ENCODE measurements around the gene ZNRF3.

The ZNRF3 gene

DNA sequence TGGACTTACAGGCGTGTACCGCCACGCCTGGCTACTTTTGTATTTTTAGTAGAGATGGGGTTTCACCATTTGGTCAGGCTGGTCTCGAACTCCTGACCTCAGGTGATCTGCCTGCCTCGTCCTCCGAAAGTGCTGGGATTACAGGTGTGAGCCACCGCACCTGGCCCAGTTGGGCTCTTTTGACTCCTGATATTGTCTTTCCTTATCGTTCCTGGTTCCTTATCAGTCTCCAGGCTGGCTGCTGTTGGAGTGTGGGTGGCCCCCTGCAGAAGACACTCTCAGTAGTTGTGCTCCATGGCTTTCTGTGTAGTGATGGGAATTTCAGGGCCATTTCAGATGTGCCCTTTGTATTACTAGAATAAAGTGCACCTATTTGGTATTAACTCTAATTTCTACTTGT is 123.0 kb downstream of the ZNRF3 start:
- no peak overlapping the region for H3K27ac ChIP-seq
- TF ChIP-seq, protein P1, sequence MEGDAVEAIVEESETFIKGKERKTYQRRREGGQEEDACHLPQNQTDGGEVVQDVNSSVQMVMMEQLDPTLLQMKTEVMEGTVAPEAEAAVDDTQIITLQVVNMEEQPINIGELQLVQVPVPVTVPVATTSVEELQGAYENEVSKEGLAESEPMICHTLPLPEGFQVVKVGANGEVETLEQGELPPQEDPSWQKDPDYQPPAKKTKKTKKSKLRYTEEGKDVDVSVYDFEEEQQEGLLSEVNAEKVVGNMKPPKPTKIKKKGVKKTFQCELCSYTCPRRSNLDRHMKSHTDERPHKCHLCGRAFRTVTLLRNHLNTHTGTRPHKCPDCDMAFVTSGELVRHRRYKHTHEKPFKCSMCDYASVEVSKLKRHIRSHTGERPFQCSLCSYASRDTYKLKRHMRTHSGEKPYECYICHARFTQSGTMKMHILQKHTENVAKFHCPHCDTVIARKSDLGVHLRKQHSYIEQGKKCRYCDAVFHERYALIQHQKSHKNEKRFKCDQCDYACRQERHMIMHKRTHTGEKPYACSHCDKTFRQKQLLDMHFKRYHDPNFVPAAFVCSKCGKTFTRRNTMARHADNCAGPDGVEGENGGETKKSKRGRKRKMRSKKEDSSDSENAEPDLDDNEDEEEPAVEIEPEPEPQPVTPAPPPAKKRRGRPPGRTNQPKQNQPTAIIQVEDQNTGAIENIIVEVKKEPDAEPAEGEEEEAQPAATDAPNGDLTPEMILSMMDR (conservative IDR thresholded peaks at IDR 0.05) = no peak

DNA sequence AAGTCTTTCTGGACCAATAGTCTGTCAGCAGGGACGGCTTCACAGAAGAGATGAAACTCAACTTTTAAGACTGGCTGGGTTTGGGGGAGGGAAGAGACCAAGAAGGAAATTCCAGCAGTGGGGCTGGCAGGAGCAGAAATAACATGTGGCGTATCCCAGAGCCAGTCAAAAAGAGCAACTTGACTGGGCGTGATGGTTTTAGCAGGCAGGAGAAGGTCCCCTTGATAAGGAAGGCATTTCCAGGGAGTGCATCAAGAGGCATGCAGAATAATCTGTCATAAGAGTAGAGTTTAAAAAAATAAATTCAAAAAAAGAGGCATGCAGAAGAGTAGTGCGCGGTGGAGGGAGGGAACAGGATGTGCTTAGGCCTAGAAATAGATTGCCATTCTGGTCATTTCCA is 125.8 kb downstream of the ZNRF3 start:
- TF ChIP-seq, protein P1 (conservative IDR thresholded peaks at IDR 0.05) = no peak
- no peak overlapping the region for H3K27ac ChIP-seq

GRCh38 chr22:29011240-29012100 is 128.1 kb downstream of the ZNRF3 start:
- no peak overlapping the region for H3K27ac ChIP-seq
- TF ChIP-seq, protein P1 (conservative IDR thresholded peaks at IDR 0.05) = no peak

DNA sequence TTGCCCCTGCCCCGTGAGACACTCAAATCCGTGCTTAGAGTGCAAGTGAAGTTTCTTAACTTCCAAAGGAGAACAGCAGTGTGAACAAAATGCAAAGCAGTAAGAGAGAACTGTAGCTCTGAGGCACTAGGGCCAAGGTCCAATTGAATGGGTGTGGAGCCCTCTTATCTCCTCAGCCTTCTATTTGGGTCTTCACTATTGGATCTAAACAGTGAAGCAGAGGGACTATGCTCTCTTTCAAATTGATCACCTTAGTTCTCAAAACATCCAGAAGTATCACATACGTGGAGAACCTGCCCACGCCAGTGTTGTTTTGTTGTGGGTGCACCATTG is 128.7 kb downstream of the ZNRF3 start:
- TF ChIP-seq, protein P1 (conservative IDR thresholded peaks at IDR 0.05) = no peak
- no peak overlapping the region for H3K27ac ChIP-seq

GRCh38 chr22:29012952-29013351 is 129.6 kb downstream of the ZNRF3 start:
- TF ChIP-seq, protein P1 (conservative IDR thresholded peaks at IDR 0.05) = no peak
- no peak overlapping the region for H3K27ac ChIP-seq

DNA sequence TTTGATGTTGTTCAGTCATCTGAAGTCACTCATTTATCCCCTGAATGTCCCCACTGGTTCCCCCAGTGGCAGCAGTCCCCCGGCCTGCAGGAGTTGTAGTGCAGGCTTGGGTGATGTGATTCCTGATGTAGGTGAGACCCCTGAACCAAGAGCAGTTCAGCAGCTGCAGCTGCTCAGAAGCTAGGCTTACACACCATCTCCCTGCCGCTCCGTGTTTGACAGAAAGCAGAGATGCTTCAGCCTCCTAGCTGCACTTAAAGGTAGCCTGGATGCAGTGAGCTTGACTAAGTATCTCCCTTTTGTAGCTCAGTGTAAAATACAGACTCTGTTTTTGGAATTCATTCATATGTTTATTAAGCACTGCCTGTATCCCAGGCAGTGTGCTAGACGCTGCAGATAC is 130.9 kb downstream of the ZNRF3 start:
- TF ChIP-seq, protein P1 (conservative IDR thresholded peaks at IDR 0.05) = no peak
- no peak overlapping the region; the same call in 1 of the 2 replicates for H3K27ac ChIP-seq

DNA sequence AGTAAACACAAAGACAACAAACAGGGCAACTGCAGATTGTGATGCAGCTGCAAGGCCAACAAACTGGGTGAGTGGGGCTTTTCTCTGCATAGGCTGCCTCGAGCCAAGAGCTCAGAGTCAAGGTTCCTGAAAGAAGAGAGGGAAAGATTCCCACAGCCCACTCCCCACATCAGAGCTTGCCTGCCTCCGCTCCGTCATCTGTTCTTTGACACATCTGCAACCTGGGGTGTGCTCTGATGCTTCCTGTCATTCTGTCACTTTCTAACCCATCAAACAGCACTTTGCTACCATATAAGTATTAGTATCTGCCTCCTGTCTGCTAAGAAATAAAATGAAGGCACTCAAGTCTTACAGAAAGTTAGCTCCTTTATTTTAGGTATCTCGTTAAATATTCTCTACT is 131.4 kb downstream of the ZNRF3 start:
- H3K27ac ChIP-seq = peak overlapping the region; percentile 66; the same call in 1 of the 2 replicates
- TF ChIP-seq, protein P1 (conservative IDR thresholded peaks at IDR 0.05) = no peak
